ENCODE results near the gene FNBP1. TPM values are rescaled to one million over a fixed set of nuclear protein-coding genes. Genes with fewer than 3 reads are reported as not detected.

Gene FNBP1
- total RNA-seq, 1 donor from 2014 or later: 48.4 TPM

- Mint-ChIP-seq H3K27me3 (ENCODE audit: low read depth) (no peaks in the 10 kb centered on the region), H3K4me3 (no peak overlapping the region), H3K9me3 (no peaks in the 10 kb centered on the region), H3K36me3 (ENCODE audit: low read depth) (peaks cover 4% of the 10 kb centered on the region), H3K27ac (ENCODE audit: unreplicated experiment) (no peak overlapping the region), H3K4me1 (no peaks in the 10 kb centered on the region)
- no peak for TF ChIP-seq CTCF (conservative IDR thresholded peaks at IDR 0.05)
- DNase-seq (ENCODE audit: low read depth, low spot score): no peak
These were observed 190.4 kb downstream of the FNBP1 start for GRCh38 chr9:129852579-129852978.

GRCh38 chr9:129851821-129852220, 191.2 kb downstream of the FNBP1 start:
- H3K9me3 Mint-ChIP-seq: no peaks in the 10 kb centered on the region
- H3K4me3 Mint-ChIP-seq: no peak overlapping the region
- H3K36me3 Mint-ChIP-seq (ENCODE audit: low read depth): peaks cover 4% of the 10 kb centered on the region
- TF ChIP-seq CTCF (conservative IDR thresholded peaks at IDR 0.05): no peak
- H3K4me1 Mint-ChIP-seq: no peaks in the 10 kb centered on the region
- no peak for DNase-seq (ENCODE audit: low read depth, low spot score)
- no peaks in the 10 kb centered on the region for H3K27me3 Mint-ChIP-seq (ENCODE audit: low read depth)
- no peak overlapping the region for H3K27ac Mint-ChIP-seq (ENCODE audit: unreplicated experiment)

GRCh38 chr9:129850821-129851550, 192.0 kb downstream of the FNBP1 start:
- H3K27me3 Mint-ChIP-seq (ENCODE audit: low read depth): no peaks in the 10 kb centered on the region
- no peaks in the 10 kb centered on the region for H3K9me3 Mint-ChIP-seq
- DNase-seq (ENCODE audit: low read depth, low spot score): no peak
- H3K4me3 Mint-ChIP-seq: no peak overlapping the region
- no peak overlapping the region for H3K27ac Mint-ChIP-seq (ENCODE audit: unreplicated experiment)
- peaks cover 4% of the 10 kb centered on the region for H3K36me3 Mint-ChIP-seq (ENCODE audit: low read depth)
- no peak for TF ChIP-seq CTCF (conservative IDR thresholded peaks at IDR 0.05)
- no peaks in the 10 kb centered on the region for H3K4me1 Mint-ChIP-seq

- DNase-seq (ENCODE audit: low read depth, low spot score): no peak
- Mint-ChIP-seq H3K27ac (ENCODE audit: unreplicated experiment) (no peak overlapping the region), H3K27me3 (ENCODE audit: low read depth) (no peaks in the 10 kb centered on the region), H3K36me3 (ENCODE audit: low read depth) (peaks cover 4% of the 10 kb centered on the region), H3K4me1 (no peaks in the 10 kb centered on the region), H3K9me3 (no peaks in the 10 kb centered on the region), H3K4me3 (no peak overlapping the region)
- TF ChIP-seq CTCF (conservative IDR thresholded peaks at IDR 0.05): no peak
These were observed 193.1 kb downstream of the FNBP1 start for GRCh38 chr9:129849901-129850300.

GRCh38 chr9:129848712-129849441, 194.1 kb downstream of the FNBP1 start:
- Mint-ChIP-seq H3K4me1 (no peaks in the 10 kb centered on the region), H3K27me3 (ENCODE audit: low read depth) (no peaks in the 10 kb centered on the region), H3K4me3 (no peak overlapping the region), H3K36me3 (ENCODE audit: low read depth) (no peaks in the 10 kb centered on the region), H3K27ac (ENCODE audit: unreplicated experiment) (no peak overlapping the region), H3K9me3 (no peaks in the 10 kb centered on the region)
- DNase-seq (ENCODE audit: low read depth, low spot score): no peak
- no peak for TF ChIP-seq CTCF (conservative IDR thresholded peaks at IDR 0.05)

Data from neural crest cell (in vitro differentiated cells).